ENCODE results near the gene PTPRO. TPM values are rescaled to one million over a fixed set of nuclear protein-coding genes. Genes with fewer than 3 reads are reported as not detected.
"Not testable (repeated sequence)": the region's sequence is repeated elsewhere in the genome, so short reads cannot be mapped to it uniquely, and the experiment has no call there.

PTPRO gene
- total RNA-seq, 6 experiments from 2014 or later: 0.43 to 2.7 (median 1.1) TPM

- intact Hi-C loops (cut with DNase I): no loop called here
- H3K4me1 ChIP-seq: no peaks in the 10 kb centered on the region
- H3K27me3 ChIP-seq: no peaks in the 10 kb centered on the region
- H3K36me3 ChIP-seq: no peaks in the 10 kb centered on the region
- WGBS (ENCODE audit: insufficient coverage, low coverage, low lambda C conversion rate, missing lambda C conversion rate): 82% methylated on average over 7 of the region's 10 CpGs
- no peaks in the 10 kb centered on the region for H3K9me3 ChIP-seq
- DNase-seq (no peak), ATAC-seq (peak; percentile 49 to 76 (median 69))
- H3K27ac ChIP-seq: no peak overlapping the region
- no peak overlapping the region for H3K4me3 ChIP-seq
- no peak for TF ChIP-seq POLR2A (IDR thresholded peaks at IDR 0.05)
- TF ChIP-seq, protein P1, sequence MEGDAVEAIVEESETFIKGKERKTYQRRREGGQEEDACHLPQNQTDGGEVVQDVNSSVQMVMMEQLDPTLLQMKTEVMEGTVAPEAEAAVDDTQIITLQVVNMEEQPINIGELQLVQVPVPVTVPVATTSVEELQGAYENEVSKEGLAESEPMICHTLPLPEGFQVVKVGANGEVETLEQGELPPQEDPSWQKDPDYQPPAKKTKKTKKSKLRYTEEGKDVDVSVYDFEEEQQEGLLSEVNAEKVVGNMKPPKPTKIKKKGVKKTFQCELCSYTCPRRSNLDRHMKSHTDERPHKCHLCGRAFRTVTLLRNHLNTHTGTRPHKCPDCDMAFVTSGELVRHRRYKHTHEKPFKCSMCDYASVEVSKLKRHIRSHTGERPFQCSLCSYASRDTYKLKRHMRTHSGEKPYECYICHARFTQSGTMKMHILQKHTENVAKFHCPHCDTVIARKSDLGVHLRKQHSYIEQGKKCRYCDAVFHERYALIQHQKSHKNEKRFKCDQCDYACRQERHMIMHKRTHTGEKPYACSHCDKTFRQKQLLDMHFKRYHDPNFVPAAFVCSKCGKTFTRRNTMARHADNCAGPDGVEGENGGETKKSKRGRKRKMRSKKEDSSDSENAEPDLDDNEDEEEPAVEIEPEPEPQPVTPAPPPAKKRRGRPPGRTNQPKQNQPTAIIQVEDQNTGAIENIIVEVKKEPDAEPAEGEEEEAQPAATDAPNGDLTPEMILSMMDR (IDR thresholded peaks at IDR 0.05): no peak
These were observed 283.7 kb downstream of the PTPRO start for GRCh38 chr12:15605881-15606590.

GRCh38 chr12:15608406-15608805 is 286.1 kb downstream of the PTPRO start:
- ATAC-seq: no peak
- no peak for DNase-seq
- Histone ChIP-seq H3K9me3 (no peaks in the 10 kb centered on the region), H3K27me3 (no peaks in the 10 kb centered on the region), H3K4me3 (no peak overlapping the region), H3K27ac (no peak overlapping the region), H3K4me1 (no peaks in the 10 kb centered on the region), H3K36me3 (no peaks in the 10 kb centered on the region)
- no peak for TF ChIP-seq POLR2A (IDR thresholded peaks at IDR 0.05)
- TF ChIP-seq, protein P1 (IDR thresholded peaks at IDR 0.05): no peak
- intact Hi-C loops (cut with DNase I): no loop called here
- WGBS (ENCODE audit: insufficient coverage, low coverage, low lambda C conversion rate, missing lambda C conversion rate): 54% methylated on average over 1 of the region's 1 CpG

- ATAC-seq (no peak), DNase-seq (no peak)
- intact Hi-C loops (cut with DNase I): no loop called here
- H3K27ac ChIP-seq: no peak overlapping the region
- no peak for TF ChIP-seq POLR2A (IDR thresholded peaks at IDR 0.05)
- TF ChIP-seq, protein P1 (IDR thresholded peaks at IDR 0.05): no peak
- H3K4me1 ChIP-seq: no peaks in the 10 kb centered on the region
- no peaks in the 10 kb centered on the region for H3K9me3 ChIP-seq
- H3K27me3 ChIP-seq: no peaks in the 10 kb centered on the region
- WGBS (ENCODE audit: insufficient coverage, low coverage, low lambda C conversion rate, missing lambda C conversion rate): 55% methylated on average over 1 of the region's 1 CpG
- H3K4me3 ChIP-seq: no peak overlapping the region
- H3K36me3 ChIP-seq: no peaks in the 10 kb centered on the region
These were observed 286.6 kb downstream of the PTPRO start for GRCh38 chr12:15608941-15609340.

GRCh38 chr12:15613981-15614380 is 291.7 kb downstream of the PTPRO start:
- Histone ChIP-seq H3K4me3 (no peak overlapping the region), H3K9me3 (peaks cover 0 to 2% (median 0%) of the 10 kb centered on the region in 4 donors), H3K36me3 (no peaks in the 10 kb centered on the region), H3K27me3 (no peaks in the 10 kb centered on the region), H3K27ac (no peak overlapping the region), H3K4me1 (no peaks in the 10 kb centered on the region)
- ATAC-seq (no peak), DNase-seq (no peak)
- intact Hi-C loops (cut with DNase I): no loop called here
- WGBS (ENCODE audit: insufficient coverage, low coverage, low lambda C conversion rate, missing lambda C conversion rate): 85% methylated on average over 1 of the region's 1 CpG
- TF ChIP-seq POLR2A (IDR thresholded peaks at IDR 0.05): no peak
- TF ChIP-seq, protein P1 (IDR thresholded peaks at IDR 0.05): no peak

- DNase-seq; ATAC-seq; intact Hi-C loops (cut with DNase I); H3K27ac ChIP-seq; H3K36me3 ChIP-seq; H3K4me1 ChIP-seq; H3K9me3 ChIP-seq; H3K27me3 ChIP-seq; H3K4me3 ChIP-seq: not testable (repeated sequence)
- WGBS (ENCODE audit: insufficient coverage, low coverage, low lambda C conversion rate, missing lambda C conversion rate): 48% methylated on average over 5 of the region's 8 CpGs
These were observed 294.2 kb downstream of the PTPRO start for GRCh38 chr12:15616495-15616894.
